Erythroblast (primary cell): ENCODE measurements around the gene SPSB3.

ENCODE experiments used
- GATA1 ChIP-seq: IDR thresholded peaks from 2 replicates; pipeline ENCODE4 v1.6.1; 2011; ENCODE audit warnings: low read depth, mild to moderate bottlenecking, control low read depth, low read length, moderate library complexity
- POLR2A ChIP-seq: IDR thresholded peaks from 2 replicates; pipeline ENCODE4 v1.6.1; 2011; ENCODE audit warnings: mild to moderate bottlenecking, low read length

DNA sequence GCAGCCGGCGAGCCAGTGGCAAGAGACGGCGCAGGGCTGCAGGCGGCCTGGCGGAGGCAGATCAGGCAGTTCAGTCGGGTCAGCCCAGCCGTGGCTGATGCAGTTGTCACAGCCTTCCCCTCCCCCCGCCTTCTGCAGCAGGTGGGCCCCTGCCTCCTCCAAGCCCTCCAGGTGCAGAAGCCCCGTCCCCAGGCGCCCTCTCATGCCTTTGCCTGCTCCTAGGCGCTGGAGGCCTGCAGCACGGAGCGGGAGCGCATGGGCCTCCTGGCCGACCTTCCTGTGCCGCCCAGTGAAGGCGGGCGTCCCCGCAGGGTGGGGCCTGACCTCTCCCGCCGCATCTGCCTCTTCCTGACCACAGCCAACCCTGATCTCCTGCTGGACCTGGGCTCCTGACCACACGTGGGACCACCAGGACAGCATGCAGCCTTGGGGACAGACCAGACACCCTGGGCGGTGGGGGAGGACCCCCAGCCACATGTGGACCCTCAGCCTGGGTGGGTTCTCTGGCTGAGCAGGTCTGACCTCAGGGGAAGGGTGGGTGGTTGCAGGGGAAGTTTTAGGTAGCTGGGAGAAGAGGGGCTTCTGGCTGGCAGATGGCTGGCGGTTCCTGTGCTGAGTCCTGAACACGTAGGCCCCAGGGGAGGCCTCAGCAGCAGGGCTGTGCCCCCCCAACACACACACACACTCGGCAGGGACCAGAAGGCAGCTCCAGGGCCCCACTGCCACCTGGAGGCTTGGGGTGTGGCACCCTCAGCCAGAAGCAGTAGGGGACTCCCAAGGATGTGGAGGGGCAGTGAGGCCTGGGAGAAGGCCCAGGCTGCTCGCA is 6.3 kb downstream of the SPSB3 start:
- TF ChIP-seq POLR2A (no peak), GATA1 (no peak)
